Hepatocyte (in vitro differentiated cells): Measurements from ENCODE around the gene PXDN. TPM values are rescaled to one million over a fixed set of nuclear protein-coding genes. Genes with fewer than 3 reads are reported as not detected.

ENCODE experiments used
- DNase-seq: peaks from one replicate; pipeline ENCODE4 v3.0.0-alpha.2; 2016; ENCODE audit warnings: low spot score
- H2AFZ ChIP-seq: fragments of 200-600 bp; sonication (generic); 2 replicates; pipeline ENCODE4 v1.6.0; 2016; ENCODE audit warnings: antibody characterized with exemption, mild to moderate bottlenecking
- H3K27ac ChIP-seq: fragments of 200-600 bp; sonication (generic); 2 replicates; pipeline ENCODE4 v1.5.1; 2016; ENCODE audit warnings: mild to moderate bottlenecking
- H3K27me3 ChIP-seq: fragments of 200-600 bp; sonication (generic); 2 replicates; pipeline ENCODE4 v1.6.1; 2016
- H3K36me3 ChIP-seq: fragments of 200-600 bp; sonication (generic); replicated peaks from 2 replicates; pipeline ENCODE4 v1.5.1; 2016; ENCODE audit warnings: low read depth; ENCODE audit not compliant: insufficient read depth
- H3K4me1 ChIP-seq: fragments of 200-600 bp; sonication (generic); 2 replicates; pipeline ENCODE4 v1.5.1; 2016; ENCODE audit warnings: mild to moderate bottlenecking, moderate library complexity; ENCODE audit not compliant: insufficient read depth
- H3K4me2 ChIP-seq: fragments of 200-600 bp; sonication (generic); 2 replicates; pipeline ENCODE4 v1.6.0; 2016
- H3K4me3 ChIP-seq: fragments of 200-600 bp; sonication (generic); 2 replicates; pipeline ENCODE4 v1.5.1; 2016; ENCODE audit warnings: mild to moderate bottlenecking
- H3K79me2 ChIP-seq: fragments of 200-600 bp; sonication (generic); 2 replicates; pipeline ENCODE4 v1.6.0; 2017; ENCODE audit warnings: mild to moderate bottlenecking
- H3K9me2 ChIP-seq: fragments of 200-600 bp; sonication (generic); replicated peaks from 2 replicates; pipeline ENCODE4 v1.6.0; 2017; ENCODE audit warnings: mild to moderate bottlenecking; ENCODE audit not compliant: insufficient read depth
- H3K9me3 ChIP-seq: fragments of 200-600 bp; sonication (generic); 2 replicates; pipeline ENCODE4 v1.5.1; 2016; ENCODE audit warnings: low read depth, mild to moderate bottlenecking
- H4K20me1 ChIP-seq: fragments of 200-600 bp; sonication (generic); 2 replicates; pipeline ENCODE4 v1.6.0; 2016; ENCODE audit warnings: mild to moderate bottlenecking; ENCODE audit not compliant: insufficient read depth, poor library complexity, severe bottlenecking
- EZH2 ChIP-seq: fragments of 200-600 bp; sonication (generic); IDR thresholded peaks from 2 replicates; pipeline ENCODE4 v1.6.1; 2016; ENCODE audit warnings: antibody characterized with exemption, mild to moderate bottlenecking, borderline replicate concordance
- EZH2phosphoT487 ChIP-seq: fragments of 200-600 bp; sonication (generic); IDR thresholded peaks from one replicate; pipeline ENCODE4 v1.6.1; 2018; ENCODE audit warnings: antibody characterized with exemption, mild to moderate bottlenecking, low read depth, moderate library complexity; ENCODE audit not compliant: unreplicated experiment, severe bottlenecking
- WGBS: methylation state at CpG from one replicate; pipeline ENCODE4 v1.1.6; 2016; ENCODE audit warnings: low lambda C conversion rate; ENCODE audit errors: missing lambda C conversion rate; 5-methylcytosine and 5-hydroxymethylcytosine counted together
- polyA plus RNA-seq: library from polyadenylated mRNA; unstranded; fragments of >200 nt; fragmentation: Nextera tagmentation; extraction: Ambion mirVana; gene quantifications from 2 replicates; pipeline ENCODE4 v1.2.1, GENCODE V29; 2016
- total RNA-seq: library from RNA; depleted of rRNA; stranded (reverse); fragments of >200 nt; gene quantifications from 2 replicates; pipeline ENCODE4 v1.2.3, GENCODE V29; 2014
- TF ChIP-seq, protein P1 (sequence below): fragments of 200-600 bp; sonication (generic); IDR thresholded peaks from 2 replicates; pipeline ENCODE4 v1.5.1; 2016; ENCODE audit warnings: antibody characterized with exemption, mild to moderate bottlenecking; ENCODE audit not compliant: poor library complexity

Gene PXDN
- total and polyA plus RNA-seq, 2 experiments from 2014 or later = 107 to 118 TPM

DNA sequence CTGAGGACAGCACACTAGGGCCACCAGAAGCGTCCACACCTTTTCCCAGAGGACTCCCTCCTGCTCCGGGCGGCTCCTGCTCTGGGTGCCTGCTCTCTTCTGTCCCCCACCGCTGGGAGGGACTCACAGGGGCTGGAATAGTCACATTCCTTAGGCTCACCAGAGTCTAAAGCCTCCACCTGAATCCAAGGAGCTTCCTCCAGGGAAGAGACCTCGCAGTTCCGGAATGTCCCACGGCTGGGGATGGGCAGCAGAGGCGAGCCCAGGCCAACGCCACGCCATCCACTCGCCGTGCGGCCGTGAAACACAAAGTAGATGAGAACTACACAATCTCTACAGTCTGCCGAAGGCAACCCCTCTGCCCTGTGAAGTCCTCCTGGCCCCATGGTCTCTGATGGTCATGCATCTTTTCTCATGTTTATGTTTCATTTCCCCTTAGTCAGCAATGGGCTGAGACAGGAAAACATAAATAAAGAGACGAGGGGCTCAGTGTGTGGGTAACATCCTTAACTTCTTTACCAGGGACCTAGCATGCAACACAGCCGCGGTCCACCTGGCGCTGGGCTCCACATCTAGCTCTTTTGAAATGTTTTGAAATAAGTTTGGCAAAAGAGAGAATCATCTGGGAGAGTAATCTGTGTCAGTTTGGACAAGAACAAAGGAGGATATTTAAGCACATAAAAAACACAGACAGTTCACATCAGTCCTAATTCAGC, 98.4 kb downstream of the PXDN start:
- H4K20me1 ChIP-seq = no peaks in the 10 kb centered on the region
- no peaks in the 10 kb centered on the region for H3K9me2 ChIP-seq
- WGBS = 82% methylated on average over 19 of the region's 19 CpGs
- no peaks in the 10 kb centered on the region for H3K79me2 ChIP-seq
- no peaks in the 10 kb centered on the region for H3K9me3 ChIP-seq
- no peaks in the 10 kb centered on the region for H3K27me3 ChIP-seq
- TF ChIP-seq, protein P1, sequence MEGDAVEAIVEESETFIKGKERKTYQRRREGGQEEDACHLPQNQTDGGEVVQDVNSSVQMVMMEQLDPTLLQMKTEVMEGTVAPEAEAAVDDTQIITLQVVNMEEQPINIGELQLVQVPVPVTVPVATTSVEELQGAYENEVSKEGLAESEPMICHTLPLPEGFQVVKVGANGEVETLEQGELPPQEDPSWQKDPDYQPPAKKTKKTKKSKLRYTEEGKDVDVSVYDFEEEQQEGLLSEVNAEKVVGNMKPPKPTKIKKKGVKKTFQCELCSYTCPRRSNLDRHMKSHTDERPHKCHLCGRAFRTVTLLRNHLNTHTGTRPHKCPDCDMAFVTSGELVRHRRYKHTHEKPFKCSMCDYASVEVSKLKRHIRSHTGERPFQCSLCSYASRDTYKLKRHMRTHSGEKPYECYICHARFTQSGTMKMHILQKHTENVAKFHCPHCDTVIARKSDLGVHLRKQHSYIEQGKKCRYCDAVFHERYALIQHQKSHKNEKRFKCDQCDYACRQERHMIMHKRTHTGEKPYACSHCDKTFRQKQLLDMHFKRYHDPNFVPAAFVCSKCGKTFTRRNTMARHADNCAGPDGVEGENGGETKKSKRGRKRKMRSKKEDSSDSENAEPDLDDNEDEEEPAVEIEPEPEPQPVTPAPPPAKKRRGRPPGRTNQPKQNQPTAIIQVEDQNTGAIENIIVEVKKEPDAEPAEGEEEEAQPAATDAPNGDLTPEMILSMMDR = no peak
- TF ChIP-seq EZH2 (no peak), EZH2phosphoT487 (no peak)
- DNase-seq = no peak
- no peaks in the 10 kb centered on the region for H3K36me3 ChIP-seq
- H3K4me1 ChIP-seq = peaks cover 3% of the 10 kb centered on the region
- H3K4me2 ChIP-seq = no peak overlapping the region
- no peak overlapping the region for H3K4me3 ChIP-seq
- H3K27ac ChIP-seq = no peak overlapping the region
- no peak overlapping the region for H2AFZ ChIP-seq

GRCh38 chr2:1644427-1644826, 99.9 kb downstream of the PXDN start:
- no peaks in the 10 kb centered on the region for H3K9me2 ChIP-seq
- no peaks in the 10 kb centered on the region for H4K20me1 ChIP-seq
- no peak overlapping the region for H3K4me2 ChIP-seq
- H3K36me3 ChIP-seq = no peaks in the 10 kb centered on the region
- no peak overlapping the region for H2AFZ ChIP-seq
- no peak overlapping the region for H3K27ac ChIP-seq
- H3K79me2 ChIP-seq = no peaks in the 10 kb centered on the region
- H3K4me1 ChIP-seq = peaks cover 3% of the 10 kb centered on the region
- no peak for DNase-seq
- TF ChIP-seq, protein P1 = no peak
- TF ChIP-seq EZH2 = no peak
- H3K27me3 ChIP-seq = no peaks in the 10 kb centered on the region
- WGBS = 96% methylated on average over 14 of the region's 14 CpGs
- H3K4me3 ChIP-seq = no peak overlapping the region
- H3K9me3 ChIP-seq = no peaks in the 10 kb centered on the region

GRCh38 chr2:1642993-1643619, 101.2 kb downstream of the PXDN start:
- Histone ChIP-seq H3K9me3 (no peaks in the 10 kb centered on the region), H3K36me3 (no peaks in the 10 kb centered on the region), H3K4me3 (no peak overlapping the region), H3K4me2 (no peak overlapping the region), H3K79me2 (no peaks in the 10 kb centered on the region), H2AFZ (no peak overlapping the region), H3K9me2 (no peaks in the 10 kb centered on the region), H3K27ac (no peak overlapping the region), H4K20me1 (no peaks in the 10 kb centered on the region), H3K4me1 (peaks cover 3% of the 10 kb centered on the region), H3K27me3 (no peaks in the 10 kb centered on the region)
- no peak for DNase-seq
- WGBS = 95% methylated on average over 19 of the region's 19 CpGs
- TF ChIP-seq EZH2 (no peak), EZH2phosphoT487 (no peak)
- TF ChIP-seq, protein P1 = no peak
